ENCODE data around the gene RABEP2. TPM values are rescaled to one million over a fixed set of nuclear protein-coding genes. Genes with fewer than 3 reads are reported as not detected.
A peak's percentile ranks its signal among the peaks of the same experiment; 100 is the strongest.

The RABEP2 gene
- total and polyA plus RNA-seq, 2 donors (not counting 1 experiment from before 2014, with no cell fraction given) = 5.9 to 22.6 TPM

DNA sequence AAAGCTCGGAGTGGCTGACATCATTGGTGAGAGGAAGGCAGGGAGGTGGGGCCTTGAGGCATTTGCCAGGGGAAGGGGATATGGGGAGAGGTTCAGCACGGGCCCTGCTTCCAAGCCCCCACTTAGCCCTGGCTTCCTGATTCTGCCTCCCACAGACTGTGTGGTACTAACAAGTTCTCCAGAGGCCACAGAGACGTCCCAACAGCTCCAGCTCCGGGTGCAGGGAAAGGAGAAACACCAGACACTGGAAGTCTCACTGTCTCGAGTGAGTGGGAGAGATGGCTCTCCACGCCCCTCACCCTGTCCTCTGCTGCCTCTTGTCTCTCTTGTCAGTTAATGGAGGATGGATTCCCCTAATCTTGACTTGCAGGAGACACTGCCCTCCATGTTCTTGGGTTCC lies 33.8 kb upstream of the RABEP2 start:
- Histone ChIP-seq H3K4me3 (replicated peaks in 1 of 4; ENCODE audit: control extremely low read depth in 1 of 4, insufficient read depth in 1 of 4, low read depth in 3 of 4, low read length in 4 of 4) (no peak overlapping the region), H3K4me1 (ENCODE audit: control insufficient read depth, extremely low read depth, insufficient read depth, low read length) (no peaks in the 10 kb centered on the region), H3K36me3 (ENCODE audit: control insufficient read depth, insufficient read depth, low read length) (peaks cover 18% of the 10 kb centered on the region), H3K79me2 (ENCODE audit: control insufficient read depth, insufficient read depth, low read length) (no peaks in the 10 kb centered on the region), H4K20me1 (ENCODE audit: control insufficient read depth, extremely low read depth, insufficient read depth, low read length) (peaks cover 2% of the 10 kb centered on the region), H2AFZ (ENCODE audit: low read length) (no peak overlapping the region), H3K27me3 (ENCODE audit: control insufficient read depth, insufficient read depth, low read length) (no peaks in the 10 kb centered on the region), H3K9me3 (ENCODE audit: control insufficient read depth, insufficient read depth, low read depth, low read length) (no peaks in the 10 kb centered on the region), H3K4me2 (ENCODE audit: extremely low read depth, insufficient read depth, low read length) (no peak overlapping the region), H3K9ac (ENCODE audit: insufficient read depth, low read length) (no peak overlapping the region), H3K27ac (ENCODE audit: insufficient read depth, low read length) (no peak overlapping the region)
- TF ChIP-seq, protein P1, sequence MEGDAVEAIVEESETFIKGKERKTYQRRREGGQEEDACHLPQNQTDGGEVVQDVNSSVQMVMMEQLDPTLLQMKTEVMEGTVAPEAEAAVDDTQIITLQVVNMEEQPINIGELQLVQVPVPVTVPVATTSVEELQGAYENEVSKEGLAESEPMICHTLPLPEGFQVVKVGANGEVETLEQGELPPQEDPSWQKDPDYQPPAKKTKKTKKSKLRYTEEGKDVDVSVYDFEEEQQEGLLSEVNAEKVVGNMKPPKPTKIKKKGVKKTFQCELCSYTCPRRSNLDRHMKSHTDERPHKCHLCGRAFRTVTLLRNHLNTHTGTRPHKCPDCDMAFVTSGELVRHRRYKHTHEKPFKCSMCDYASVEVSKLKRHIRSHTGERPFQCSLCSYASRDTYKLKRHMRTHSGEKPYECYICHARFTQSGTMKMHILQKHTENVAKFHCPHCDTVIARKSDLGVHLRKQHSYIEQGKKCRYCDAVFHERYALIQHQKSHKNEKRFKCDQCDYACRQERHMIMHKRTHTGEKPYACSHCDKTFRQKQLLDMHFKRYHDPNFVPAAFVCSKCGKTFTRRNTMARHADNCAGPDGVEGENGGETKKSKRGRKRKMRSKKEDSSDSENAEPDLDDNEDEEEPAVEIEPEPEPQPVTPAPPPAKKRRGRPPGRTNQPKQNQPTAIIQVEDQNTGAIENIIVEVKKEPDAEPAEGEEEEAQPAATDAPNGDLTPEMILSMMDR (conservative IDR thresholded peaks at IDR 0.05 in 1 of 2, IDR thresholded peaks at IDR 0.05 in 1 of 2; ENCODE audit: low read depth in 1 of 2, low read length in 2 of 2) = no peak
- TF ChIP-seq EZH2 (IDR thresholded peaks at IDR 0.05; ENCODE audit: low read length, missing control alignments) = no peak
- no peak for DNase-seq (ENCODE audit: low read depth in 2 of 2)

DNA sequence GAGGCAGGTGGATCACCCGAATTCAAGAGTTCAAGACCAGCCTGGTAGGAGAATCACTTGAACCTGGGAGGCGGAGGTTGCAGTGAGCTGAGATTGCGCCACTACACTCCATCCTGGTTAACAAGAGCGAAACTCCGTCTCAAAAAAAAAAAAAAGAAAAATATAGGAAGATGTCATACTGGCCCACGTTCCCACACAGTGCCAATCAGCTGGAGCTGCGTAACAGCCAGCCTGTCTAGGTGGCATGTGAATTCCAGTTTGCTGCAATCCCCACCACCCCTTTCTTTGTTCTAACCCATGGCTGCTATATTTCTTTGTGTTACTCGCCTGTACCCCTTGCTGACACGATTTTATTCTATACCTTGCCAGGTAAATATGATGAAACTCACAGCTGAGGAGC lies 33.2 kb upstream of the RABEP2 start:
- Histone ChIP-seq H3K36me3 (ENCODE audit: control insufficient read depth, insufficient read depth, low read length) (peaks cover 17% of the 10 kb centered on the region), H3K79me2 (ENCODE audit: control insufficient read depth, insufficient read depth, low read length) (no peaks in the 10 kb centered on the region), H3K9ac (ENCODE audit: insufficient read depth, low read length) (no peak overlapping the region), H3K4me2 (ENCODE audit: extremely low read depth, insufficient read depth, low read length) (no peak overlapping the region), H3K9me3 (ENCODE audit: control insufficient read depth, insufficient read depth, low read depth, low read length) (no peaks in the 10 kb centered on the region), H3K4me1 (ENCODE audit: control insufficient read depth, extremely low read depth, insufficient read depth, low read length) (no peaks in the 10 kb centered on the region), H2AFZ (ENCODE audit: low read length) (no peak overlapping the region), H3K27ac (ENCODE audit: insufficient read depth, low read length) (no peak overlapping the region), H3K4me3 (replicated peaks in 1 of 4; ENCODE audit: control extremely low read depth in 1 of 4, insufficient read depth in 1 of 4, low read depth in 3 of 4, low read length in 4 of 4) (no peak overlapping the region), H3K27me3 (ENCODE audit: control insufficient read depth, insufficient read depth, low read length) (no peaks in the 10 kb centered on the region), H4K20me1 (ENCODE audit: control insufficient read depth, extremely low read depth, insufficient read depth, low read length) (peaks cover 2% of the 10 kb centered on the region)
- no peak for DNase-seq (ENCODE audit: low read depth in 2 of 2)
- no peak for TF ChIP-seq EZH2 (IDR thresholded peaks at IDR 0.05; ENCODE audit: low read length, missing control alignments)
- TF ChIP-seq, protein P1 (conservative IDR thresholded peaks at IDR 0.05 in 1 of 2, IDR thresholded peaks at IDR 0.05 in 1 of 2; ENCODE audit: low read depth in 1 of 2, low read length in 2 of 2) = no peak

DNA sequence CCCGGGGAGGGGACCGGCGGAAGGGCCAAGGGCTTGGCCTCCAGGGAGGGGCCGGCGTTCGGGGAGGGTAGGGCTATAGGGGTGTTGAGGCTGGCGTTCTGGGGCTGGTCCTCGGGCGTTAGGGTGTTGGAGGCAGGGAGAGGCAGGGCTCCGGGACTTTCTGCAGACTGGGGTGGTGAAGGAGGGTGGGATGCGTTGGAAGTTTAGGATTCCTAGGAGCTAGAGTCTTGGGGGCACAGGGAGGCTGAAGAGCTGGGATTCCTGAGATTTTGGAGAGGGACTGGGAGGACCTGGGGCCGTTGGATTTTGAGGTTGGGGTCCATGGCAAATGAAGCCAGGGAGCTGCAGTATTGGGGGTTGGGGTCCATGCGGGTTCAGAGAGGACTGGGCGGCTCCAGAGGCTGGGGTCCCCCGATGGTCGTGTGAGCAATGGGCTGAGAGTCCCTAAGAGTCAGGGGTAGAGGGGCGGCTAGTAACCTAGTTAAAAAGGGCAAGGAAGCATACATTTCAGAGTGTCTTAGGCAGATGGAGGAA lies 26.4 kb upstream of the RABEP2 start:
- H4K20me1 ChIP-seq (ENCODE audit: control insufficient read depth, extremely low read depth, insufficient read depth, low read length) = peaks cover 2% of the 10 kb centered on the region
- H3K4me2 ChIP-seq (ENCODE audit: extremely low read depth, insufficient read depth, low read length) = peak overlapping the region; percentile 94
- peak overlapping the region; percentile 69 for H3K9ac ChIP-seq (ENCODE audit: insufficient read depth, low read length)
- no peaks in the 10 kb centered on the region for H3K9me3 ChIP-seq (ENCODE audit: control insufficient read depth, insufficient read depth, low read depth, low read length)
- TF ChIP-seq, protein P1 (conservative IDR thresholded peaks at IDR 0.05 in 1 of 2, IDR thresholded peaks at IDR 0.05 in 1 of 2; ENCODE audit: low read depth in 1 of 2, low read length in 2 of 2) = no peak
- TF ChIP-seq EZH2 (IDR thresholded peaks at IDR 0.05; ENCODE audit: low read length, missing control alignments) = no peak
- H3K4me1 ChIP-seq (ENCODE audit: control insufficient read depth, extremely low read depth, insufficient read depth, low read length) = no peaks in the 10 kb centered on the region
- peaks cover 7% of the 10 kb centered on the region for H3K36me3 ChIP-seq (ENCODE audit: control insufficient read depth, insufficient read depth, low read length)
- DNase-seq (ENCODE audit: low read depth in 2 of 2) = no peak
- peak overlapping the region; percentile 75 to 89 (median 84) for H3K4me3 ChIP-seq (replicated peaks in 1 of 4; ENCODE audit: control extremely low read depth in 1 of 4, insufficient read depth in 1 of 4, low read depth in 3 of 4, low read length in 4 of 4)
- H3K27ac ChIP-seq (ENCODE audit: insufficient read depth, low read length) = peak overlapping the region; percentile 65
- peaks cover 11% of the 10 kb centered on the region for H3K79me2 ChIP-seq (ENCODE audit: control insufficient read depth, insufficient read depth, low read length)
- peak overlapping the region; percentile 57 for H2AFZ ChIP-seq (ENCODE audit: low read length)
- H3K27me3 ChIP-seq (ENCODE audit: control insufficient read depth, insufficient read depth, low read length) = no peaks in the 10 kb centered on the region
